Endothelial cell of umbilical vein (primary cell): ENCODE data around the gene ZIC2. TPM values are rescaled to one million over a fixed set of nuclear protein-coding genes. Genes with fewer than 3 reads are reported as not detected.

Experiments
- BruUV-seq: library from RNA; stranded (reverse); fragments of 400-500 nt; replicated peaks from 2 replicates; lab custom pipeline; 2021; lab: Mats Ljungman, UMichigan
- CTCF ChIA-PET: fragments of 300-600, 350-600 bp; sonication (Branson Sonifier 250); formaldehyde crosslinking; loops from one replicate; lab custom pipeline; 2021; ENCODE audit warnings: antibody characterized with exemption, inconsistent platforms; lab: Charles Lee
- POLR2A ChIA-PET: fragments of 300-600, 350-600 bp; sonication (Branson Sonifier 250); formaldehyde crosslinking; loops from one replicate; lab custom pipeline; 2021; ENCODE audit warnings: antibody characterized with exemption, inconsistent platforms; lab: Charles Lee
- DNase-seq: peaks from one replicate; pipeline ENCODE4 v3.0.0-alpha.2; 2011; ENCODE audit warnings: low read depth, low spot score
- FAIRE-seq: peaks from 2 replicates; lab custom pipeline; 2011; peaks lifted over from hg19 to GRCh38; lab: Jason Lieb, UNC
- H2AFZ ChIP-seq: 2 replicates; pipeline ENCODE4 v1.6.0; 2012; ENCODE audit warnings: low read depth, low read length, control low read depth, inconsistent platforms
- H3K27ac ChIP-seq: 2 replicates; pipeline ENCODE4 v1.5.1; 2011; ENCODE audit warnings: low read depth, mild to moderate bottlenecking, control low read depth, low read length, moderate library complexity; ENCODE audit not compliant: insufficient read depth
- H3K27me3 ChIP-seq, 2 experiments: 2 replicates each; pipeline versions ENCODE4 v1.6.0 to v1.6.1; 2011; ENCODE audit warnings: low read length in 2 of 2, mixed read lengths in 1 of 2; ENCODE audit not compliant: control insufficient read depth in 2 of 2, insufficient read depth in 2 of 2
- H3K36me3 ChIP-seq, 2 experiments: 2 replicates in 1 of 2; 3 replicates in 1 of 2; pipeline ENCODE4 v1.5.1; 2011; ENCODE audit warnings: low read length in 2 of 2, mild to moderate bottlenecking in 1 of 2, moderate library complexity in 1 of 2; ENCODE audit not compliant: control insufficient read depth in 2 of 2, insufficient read depth in 2 of 2; ENCODE audit errors: extremely low read depth in 1 of 2
- H3K4me1 ChIP-seq: 3 replicates; pipeline ENCODE4 v1.5.1; 2011; ENCODE audit warnings: mild to moderate bottlenecking, low read length; ENCODE audit not compliant: control insufficient read depth, insufficient read depth; ENCODE audit errors: extremely low read depth
- H3K4me2 ChIP-seq: 2 replicates; pipeline ENCODE4 v1.6.1; 2011; ENCODE audit warnings: low read length, control low read depth, mixed read lengths; ENCODE audit not compliant: insufficient read depth
- H3K4me3 ChIP-seq, 3 experiments: fragments of 200-600 bp in 1 of 3; sonication (generic), shearing (Covaris generic) in 1 of 3; replicated peaks in 1 of 3; 2 replicates each; pipeline ENCODE4 v1.5.1; 2011 to 2016; ENCODE audit warnings: control low read depth in 3 of 3, low read length in 3 of 3, mild to moderate bottlenecking in 2 of 3, inconsistent platforms in 1 of 3, low read depth in 1 of 3, moderate library complexity in 1 of 3; ENCODE audit not compliant: insufficient read depth in 1 of 3
- H3K79me2 ChIP-seq: 2 replicates; pipeline ENCODE4 v1.6.0; 2012; ENCODE audit warnings: low read length, inconsistent platforms; ENCODE audit not compliant: control insufficient read depth, insufficient read depth
- H3K9ac ChIP-seq: replicated peaks from 2 replicates; pipeline ENCODE3; 2011; ENCODE audit warnings: low read length, control low read depth; ENCODE audit not compliant: insufficient read depth; ENCODE audit errors: extremely low read depth
- H3K9me1 ChIP-seq: replicated peaks from 3 replicates; pipeline ENCODE4 v1.6.0; 2011; ENCODE audit warnings: mild to moderate bottlenecking, low read length; ENCODE audit not compliant: control insufficient read depth, insufficient read depth; ENCODE audit errors: extremely low read depth
- H3K9me3 ChIP-seq: replicated peaks from 2 replicates; pipeline ENCODE4 v1.5.1; 2012; ENCODE audit warnings: low read length, inconsistent platforms; ENCODE audit not compliant: control insufficient read depth, insufficient read depth
- H4K20me1 ChIP-seq: replicated peaks from 2 replicates; pipeline ENCODE3; 2011; ENCODE audit warnings: mild to moderate bottlenecking, low read length; ENCODE audit not compliant: control insufficient read depth, insufficient read depth; ENCODE audit errors: extremely low read depth
- CTCF ChIP-seq, 2 donors: IDR thresholded peaks; 1 replicate in 1 of 2; 2 replicates in 1 of 2; pipeline ENCODE4 v1.5.1; 2011; ENCODE audit warnings: low read length in 2 of 2, mild to moderate bottlenecking in 2 of 2, moderate library complexity in 2 of 2, control low read depth in 1 of 2, inconsistent platforms in 1 of 2, low read depth in 1 of 2; ENCODE audit not compliant: insufficient read depth in 1 of 2; ENCODE audit errors: extremely low read depth in 1 of 2
- EZH2 ChIP-seq: IDR thresholded peaks from 2 replicates; pipeline ENCODE4 v1.6.1; 2012; ENCODE audit warnings: borderline replicate concordance, low read depth, mild to moderate bottlenecking, moderate library complexity, low read length, inconsistent platforms; ENCODE audit not compliant: severe bottlenecking
- FOS ChIP-seq: IDR thresholded peaks from 2 replicates; pipeline ENCODE4 v1.6.1; 2011; ENCODE audit warnings: mild to moderate bottlenecking, low read length, moderate library complexity, borderline replicate concordance; ENCODE audit not compliant: insufficient read depth
- MYC ChIP-seq: IDR thresholded peaks from one replicate; pipeline ENCODE4 v1.6.1; 2011; ENCODE audit warnings: mild to moderate bottlenecking, low read depth, low read length
- POLR2AphosphoS5 ChIP-seq: IDR thresholded peaks from 2 replicates; pipeline ENCODE4 v1.6.1; 2012; ENCODE audit warnings: low read depth, mild to moderate bottlenecking, control low read depth, low read length, moderate library complexity; ENCODE audit not compliant: insufficient read depth
- dilution Hi-C: fragments of 300-500 bp; cut with MboI; formaldehyde crosslinking; loops from one replicate; pipeline ENCODE4 v1.15.0; 2019; ENCODE audit warnings: low sequenced_read_pairs; ENCODE audit not compliant: extremely low pct_ligation_motif_present
- intact Hi-C: fragments of 100-400 bp; cut with micrococcal nuclease; formaldehyde crosslinking; loops from one replicate; pipeline ENCODE4 v1.10.0; 2022
- polyA plus RNA-seq, 4 experiments: library from polyadenylated mRNA; depleted of rRNA in 3 of 4; stranded (reverse) in 3 of 4; unstranded in 1 of 4; fragments of >200 nt; gene quantifications; 2 replicates each; pipeline versions ENCODE4 v1.2.1 to v1.2.3, GENCODE V29; 2011 to 2012; ENCODE audit warnings: missing spikeins in 1 of 4
- total RNA-seq: library from RNA; stranded (reverse); gene quantifications from 2 replicates; pipeline ENCODE4 v1.2.3, GENCODE V29; 2021

ZIC2 gene
- total and polyA plus RNA-seq, 2 donors (not counting 3 experiments of a cell fraction or from before 2014, with no cell fraction given), result 0.03 TPM; not detected in 1

- no peak overlapping the region for H2AFZ ChIP-seq
- ChIA-PET POLR2A (no interaction called here), CTCF (interaction anchor here (1.0 kb wide), 1 partner anchor 267 kb away, joined by 3 read pairs; no protein-coding TSS in a partner anchor)
- H4K20me1 ChIP-seq, result peaks cover 3% of the 10 kb centered on the region
- no peak overlapping the region for H3K9ac ChIP-seq
- TF ChIP-seq MYC (no peak), CTCF (IDR thresholded peaks at IDR 0.05; ENCODE audit: extremely low read depth in 1 of 2, insufficient read depth in 1 of 2, low read depth in 1 of 2, low read length in 2 of 2) (no peak), FOS (no peak), EZH2 (peak; percentile 99), POLR2AphosphoS5 (no peak)
- no peaks in the 10 kb centered on the region for H3K79me2 ChIP-seq
- FAIRE-seq, result no peak
- no peak overlapping the region for H3K4me2 ChIP-seq
- dilution Hi-C loops (no loop called here), intact Hi-C loops (loop anchor here (10.0 kb wide), 1 partner anchor 314 kb away; no protein-coding TSS in a partner anchor)
- no peaks in the 10 kb centered on the region for H3K36me3 ChIP-seq
- H3K9me1 ChIP-seq, result no peaks in the 10 kb centered on the region
- no peak overlapping the region for H3K4me3 ChIP-seq
- no peak overlapping the region for H3K27ac ChIP-seq
- no peaks in the 10 kb centered on the region for H3K9me3 ChIP-seq
- DNase-seq, result no peak
- H3K4me1 ChIP-seq, result no peaks in the 10 kb centered on the region
- BruUV-seq, result no TSS peak
- peaks cover 70 to 91% of the 10 kb centered on the region in 2 experiments for H3K27me3 ChIP-seq
These were observed 12.8 kb upstream of the ZIC2 start for GRCh38 chr13:99968521-99969452.
